ES-I3 (cell line): ENCODE data around the gene ASTN2.

Experiments
- H3K36me3 ChIP-seq: 2 replicates; pipeline ENCODE4 v1.6.1; 2013; ENCODE audit warnings: mild to moderate bottlenecking, low read length, control low read depth, moderate library complexity; ENCODE audit not compliant: insufficient read depth
- H3K4me1 ChIP-seq: 2 replicates; pipeline ENCODE4 v1.6.1; 2013; ENCODE audit warnings: mild to moderate bottlenecking, control low read depth, low read length; ENCODE audit not compliant: insufficient read depth
- H3K9ac ChIP-seq: 2 replicates; pipeline ENCODE4 v1.6.1; 2013; ENCODE audit warnings: low read depth, mild to moderate bottlenecking, low read length, moderate library complexity
- H3K9me3 ChIP-seq: 2 replicates; pipeline ENCODE4 v1.6.1; 2013; ENCODE audit warnings: mild to moderate bottlenecking, low read length, moderate library complexity; ENCODE audit not compliant: control insufficient read depth, insufficient read depth

Gene ASTN2

DNA sequence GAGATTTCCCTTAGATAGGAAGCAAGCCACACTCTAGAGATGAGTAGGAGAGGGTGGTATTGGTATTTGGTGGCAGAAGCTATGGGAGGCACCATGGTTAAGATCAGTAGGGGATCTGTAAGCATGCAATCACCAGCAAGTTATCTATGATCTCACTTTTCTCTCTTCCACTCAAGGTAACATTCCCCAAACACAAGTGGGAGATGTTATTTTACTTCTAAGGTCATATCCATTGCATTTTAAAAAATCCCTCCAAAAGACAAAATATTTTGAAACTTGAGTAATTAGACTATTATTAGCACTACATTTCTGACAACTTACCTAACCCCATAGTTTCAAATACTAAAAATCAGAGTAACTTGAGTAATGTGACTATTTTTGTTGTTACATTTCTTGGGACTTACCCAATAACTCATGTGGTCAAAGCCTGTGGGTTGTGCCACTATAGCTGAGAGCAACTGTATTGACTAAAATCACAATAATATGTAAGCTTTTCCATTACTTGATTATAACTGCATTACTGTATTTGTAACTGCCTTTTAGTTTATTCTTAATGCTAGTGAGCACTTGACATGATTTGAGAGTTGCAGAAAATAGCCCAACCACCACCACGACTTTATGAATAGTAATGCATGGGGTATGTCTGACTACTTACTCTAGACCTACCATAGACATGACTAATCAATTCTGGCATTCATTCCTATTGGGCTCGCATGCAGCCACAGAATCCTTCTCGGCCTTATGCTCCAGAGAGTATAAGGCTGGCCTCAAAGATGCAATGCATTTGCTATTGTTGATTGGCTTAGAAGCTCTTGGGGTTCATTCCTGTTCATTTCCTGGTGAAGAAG lies 463.0 kb downstream of the ASTN2 start:
- Histone ChIP-seq H3K36me3 (no peaks in the 10 kb centered on the region), H3K9me3 (no peaks in the 10 kb centered on the region)

DNA sequence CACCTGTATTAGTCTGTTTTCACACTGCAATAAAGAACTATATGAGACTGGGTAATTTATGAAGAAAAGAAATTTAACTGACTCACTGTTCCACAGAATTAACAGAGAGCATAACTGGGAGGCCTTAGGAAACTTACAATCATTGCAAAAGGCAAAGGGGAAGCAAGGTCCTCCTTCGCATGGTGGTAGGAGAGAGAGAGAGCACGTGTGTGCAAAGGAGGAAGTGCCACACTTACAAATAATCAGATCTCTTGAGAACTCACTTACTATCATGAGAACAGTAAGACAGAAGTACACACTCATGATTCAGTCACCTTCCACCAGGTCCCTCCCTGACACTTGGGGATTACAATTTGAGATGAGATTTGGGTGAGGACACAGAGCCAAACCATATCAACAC lies 469.0 kb downstream of the ASTN2 start:
- Histone ChIP-seq H3K4me1 (peaks cover 17% of the 10 kb centered on the region), H3K9me3 (no peaks in the 10 kb centered on the region), H3K9ac (no peak overlapping the region), H3K36me3 (no peaks in the 10 kb centered on the region)

More for the DNA sequence above, 463.0 kb downstream of the ASTN2 start:
- peaks cover 6% of the 10 kb centered on the region; the same call in 1 of the 2 replicates for H3K4me1 ChIP-seq
- no peak overlapping the region for H3K9ac ChIP-seq

DNA sequence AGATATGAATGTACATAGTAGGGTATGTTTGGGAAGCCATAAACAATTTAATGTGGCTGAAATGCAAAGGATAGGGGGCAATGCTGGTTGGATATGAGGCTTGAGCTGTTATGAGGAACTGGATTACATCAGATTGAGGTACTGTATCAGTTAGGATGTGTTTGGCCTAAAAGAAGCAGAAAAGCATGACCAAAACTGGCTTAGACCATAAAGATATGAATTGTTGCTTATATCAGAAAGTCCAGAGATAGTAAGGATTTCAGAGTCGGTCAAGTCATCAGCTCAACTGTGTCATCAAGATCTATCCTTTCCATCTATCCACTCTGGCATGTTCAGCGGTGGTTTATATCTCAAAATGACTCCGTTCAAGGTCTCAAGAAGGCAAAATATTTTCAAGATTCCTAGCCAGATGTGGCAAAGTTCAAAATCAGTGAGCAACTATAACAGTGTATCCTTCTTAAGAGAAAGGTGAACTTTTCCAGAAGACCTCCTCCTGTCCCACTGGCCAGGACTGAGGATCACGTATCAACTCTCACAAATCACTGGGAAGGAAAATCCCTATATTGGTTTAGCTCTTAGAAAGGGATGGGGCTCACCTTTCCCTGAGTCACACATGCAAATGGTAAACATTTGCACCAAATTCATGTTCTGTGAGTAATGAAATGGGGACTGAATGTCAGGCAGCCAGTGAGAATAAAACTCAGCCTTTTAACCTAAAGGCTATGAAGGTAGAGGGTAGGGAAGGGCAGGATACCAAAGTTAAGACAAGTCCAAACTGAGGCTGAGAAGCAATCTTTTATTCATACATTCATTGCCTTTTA lies 469.9 kb downstream of the ASTN2 start:
- no peaks in the 10 kb centered on the region for H3K36me3 ChIP-seq
- peaks cover 17% of the 10 kb centered on the region for H3K4me1 ChIP-seq

DNA sequence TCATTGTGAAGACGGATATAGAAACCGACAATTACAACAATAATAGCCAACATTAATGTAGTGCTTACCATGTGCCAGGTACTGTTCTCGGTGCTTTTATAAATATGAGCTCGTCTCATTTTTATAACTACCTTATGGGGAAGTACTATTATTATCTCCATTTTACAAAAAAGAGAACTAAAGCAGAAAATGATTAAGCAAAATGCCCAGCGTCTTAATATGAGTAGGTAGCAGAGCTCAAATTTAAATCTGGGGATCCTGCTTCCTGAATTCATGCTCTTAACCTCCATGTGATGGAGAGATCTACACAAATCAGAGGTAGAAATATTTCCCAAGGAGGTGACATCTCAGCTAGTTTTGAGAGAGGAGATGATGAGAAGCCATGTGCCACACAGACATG lies 470.9 kb downstream of the ASTN2 start:
- H3K9me3 ChIP-seq: no peaks in the 10 kb centered on the region
- H3K9ac ChIP-seq: no peak overlapping the region
- no peaks in the 10 kb centered on the region for H3K36me3 ChIP-seq
- peaks cover 17% of the 10 kb centered on the region for H3K4me1 ChIP-seq

More for the DNA sequence above, 469.9 kb downstream of the ASTN2 start:
- no peak overlapping the region for H3K9ac ChIP-seq
- H3K9me3 ChIP-seq: no peaks in the 10 kb centered on the region

GRCh38 chr9:116942593-116943061 lies 472.2 kb downstream of the ASTN2 start:
- Histone ChIP-seq H3K4me1 (peaks cover 17% of the 10 kb centered on the region), H3K9me3 (no peaks in the 10 kb centered on the region), H3K36me3 (no peaks in the 10 kb centered on the region), H3K9ac (no peak overlapping the region)

DNA sequence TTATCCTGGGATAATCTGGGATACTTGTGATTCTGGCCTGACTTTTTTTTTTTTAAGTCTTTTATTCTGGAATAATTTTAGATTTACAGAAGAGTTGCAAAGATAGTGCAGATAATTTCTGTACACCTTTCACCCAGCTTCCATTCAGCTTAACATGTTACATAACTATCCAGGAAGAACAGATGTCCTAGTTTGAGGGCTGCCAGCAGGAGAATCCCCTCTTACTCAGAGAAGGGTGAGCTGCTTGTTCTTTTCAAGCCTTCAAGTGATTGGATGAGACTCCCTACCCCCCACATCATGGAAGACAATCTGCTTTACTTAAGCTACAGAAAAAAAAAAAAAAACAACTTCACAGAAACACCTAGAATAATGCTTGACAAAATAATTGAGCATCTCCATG lies 473.6 kb downstream of the ASTN2 start:
- no peaks in the 10 kb centered on the region for H3K9me3 ChIP-seq
- no peak overlapping the region for H3K9ac ChIP-seq
- peaks cover 7% of the 10 kb centered on the region for H3K4me1 ChIP-seq
- no peaks in the 10 kb centered on the region for H3K36me3 ChIP-seq

GRCh38 chr9:116940614-116941215 lies 474.1 kb downstream of the ASTN2 start:
- Histone ChIP-seq H3K4me1 (peaks cover 2% of the 10 kb centered on the region; the same call in 1 of the 2 replicates), H3K9ac (no peak overlapping the region), H3K36me3 (no peaks in the 10 kb centered on the region), H3K9me3 (no peaks in the 10 kb centered on the region)

DNA sequence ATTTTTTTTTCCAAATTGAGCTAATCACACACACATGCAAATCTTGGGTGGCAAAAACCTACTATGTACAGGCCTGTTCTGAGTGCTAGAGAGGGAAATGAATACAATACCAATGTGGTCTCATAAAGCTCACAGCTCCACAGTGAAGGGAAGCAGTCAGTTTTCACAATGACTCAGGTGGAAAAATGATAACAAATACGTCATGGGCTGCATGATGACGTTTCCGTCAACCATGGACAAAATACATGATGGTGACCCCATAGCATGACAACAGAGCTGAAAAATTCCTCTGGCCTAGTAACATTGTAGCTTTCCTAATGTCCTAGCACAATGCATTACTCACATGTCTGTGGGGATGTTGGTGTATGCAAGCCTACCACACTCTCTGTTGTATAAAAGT lies 475.2 kb downstream of the ASTN2 start:
- Histone ChIP-seq H3K4me1 (no peaks in the 10 kb centered on the region), H3K9me3 (no peaks in the 10 kb centered on the region), H3K9ac (no peak overlapping the region), H3K36me3 (no peaks in the 10 kb centered on the region)

DNA sequence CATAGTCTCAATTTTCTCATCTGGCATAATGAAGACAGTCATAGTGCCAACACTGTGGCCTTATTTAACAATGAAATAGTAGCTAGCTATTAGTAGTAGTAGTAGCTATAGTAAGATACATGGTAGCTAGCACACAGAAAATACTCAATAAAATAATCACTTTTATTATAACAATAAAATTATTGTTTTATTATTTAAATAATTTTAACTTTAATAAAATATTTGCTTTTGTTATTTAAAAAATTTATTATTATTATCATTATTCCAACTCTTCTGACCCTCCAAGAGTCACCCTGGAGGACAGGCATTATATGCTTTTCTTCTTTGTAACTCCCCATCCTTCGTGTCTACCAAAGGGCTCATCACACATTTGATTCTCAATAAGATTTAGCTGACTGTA lies 475.7 kb downstream of the ASTN2 start:
- no peaks in the 10 kb centered on the region for H3K4me1 ChIP-seq
- no peak overlapping the region for H3K9ac ChIP-seq
- no peaks in the 10 kb centered on the region for H3K36me3 ChIP-seq
- H3K9me3 ChIP-seq: no peaks in the 10 kb centered on the region

- no peaks in the 10 kb centered on the region for H3K9me3 ChIP-seq
- peaks cover 5% of the 10 kb centered on the region for H3K4me1 ChIP-seq
- H3K9ac ChIP-seq: no peak overlapping the region
- H3K36me3 ChIP-seq: no peaks in the 10 kb centered on the region
Measured at GRCh38 chr9:116937361-116937760, 477.5 kb downstream of the ASTN2 start.

- no peak overlapping the region for H3K9ac ChIP-seq
- H3K36me3 ChIP-seq: no peaks in the 10 kb centered on the region
- no peaks in the 10 kb centered on the region for H3K9me3 ChIP-seq
- peaks cover 5% of the 10 kb centered on the region for H3K4me1 ChIP-seq
Measured at GRCh38 chr9:116935149-116935897, 479.5 kb downstream of the ASTN2 start.

DNA sequence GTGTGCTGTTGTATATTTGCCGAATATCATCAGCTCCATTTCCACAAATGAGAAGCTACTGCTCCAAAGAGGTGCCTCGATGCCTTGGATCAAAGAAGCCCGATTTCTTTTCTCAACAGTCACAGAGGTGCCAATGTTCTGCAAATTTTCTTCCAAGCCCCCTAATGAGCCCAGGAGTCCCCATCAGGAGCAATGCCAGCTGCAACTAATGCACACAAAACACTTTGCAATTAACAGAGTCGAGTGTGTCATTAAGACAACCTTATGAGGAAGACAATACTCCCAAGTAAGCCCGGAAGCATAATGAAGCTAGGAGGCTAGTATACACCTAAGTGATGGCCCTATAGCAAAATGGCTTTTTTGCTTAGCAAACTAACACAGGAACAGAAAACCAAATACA lies 480.7 kb downstream of the ASTN2 start:
- Histone ChIP-seq H3K36me3 (no peaks in the 10 kb centered on the region), H3K4me1 (peaks cover 17% of the 10 kb centered on the region), H3K9ac (no peak overlapping the region), H3K9me3 (no peaks in the 10 kb centered on the region)

DNA sequence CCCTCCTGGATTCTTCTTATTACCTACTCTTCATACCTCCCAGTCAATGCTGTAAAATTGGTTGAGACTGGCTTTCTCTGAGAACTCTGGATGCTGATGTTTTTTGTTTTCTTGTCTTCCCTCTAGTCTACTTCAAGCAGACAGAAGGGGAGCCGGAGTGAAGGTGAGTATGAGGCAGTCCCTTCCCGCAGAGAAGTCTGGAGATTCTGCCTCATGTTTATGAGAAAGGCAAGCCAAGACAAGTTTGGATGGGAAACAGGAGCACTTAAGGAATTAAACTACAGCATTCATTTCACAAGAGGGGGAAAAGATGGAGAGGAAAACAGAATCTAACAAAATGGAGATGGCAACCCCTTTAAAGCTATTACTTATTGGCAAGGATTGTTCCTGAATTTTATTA lies 481.6 kb downstream of the ASTN2 start:
- Histone ChIP-seq H3K9ac (no peak overlapping the region), H3K4me1 (peaks cover 22% of the 10 kb centered on the region), H3K9me3 (no peaks in the 10 kb centered on the region)

GRCh38 chr9:116929621-116930020 lies 485.2 kb downstream of the ASTN2 start:
- peaks cover 36% of the 10 kb centered on the region for H3K4me1 ChIP-seq
- H3K9ac ChIP-seq: no peak overlapping the region
- H3K9me3 ChIP-seq: no peaks in the 10 kb centered on the region
- no peaks in the 10 kb centered on the region for H3K36me3 ChIP-seq

More for the DNA sequence above, 481.6 kb downstream of the ASTN2 start:
- no peaks in the 10 kb centered on the region for H3K36me3 ChIP-seq
